Thyroid gland (tissue), 4 donors: ENCODE measurements around the gene KRT73.

Experiments used
- POLR2A ChIP-seq, 2 donors: fragments of 450-650 bp; IDR thresholded peaks; one replicate each; pipeline ENCODE4 v1.6.1; 2017; ENCODE audit warnings: antibody characterized with exemption in 2 of 2, mild to moderate bottlenecking in 2 of 2, moderate library complexity in 1 of 2
- TF ChIP-seq, protein P1 (sequence below), 6 experiments: fragments of 200-600 bp in 3 of 6; fragments of 450-650 bp in 3 of 6; sonication (generic) in 3 of 6; IDR thresholded peaks; one replicate each; pipeline ENCODE4 v1.5.1; 2016 to 2019; ENCODE audit warnings: antibody characterized with exemption in 6 of 6, mild to moderate bottlenecking in 2 of 6, inconsistent platforms in 1 of 6, moderate library complexity in 1 of 6

- TF ChIP-seq, protein P1, sequence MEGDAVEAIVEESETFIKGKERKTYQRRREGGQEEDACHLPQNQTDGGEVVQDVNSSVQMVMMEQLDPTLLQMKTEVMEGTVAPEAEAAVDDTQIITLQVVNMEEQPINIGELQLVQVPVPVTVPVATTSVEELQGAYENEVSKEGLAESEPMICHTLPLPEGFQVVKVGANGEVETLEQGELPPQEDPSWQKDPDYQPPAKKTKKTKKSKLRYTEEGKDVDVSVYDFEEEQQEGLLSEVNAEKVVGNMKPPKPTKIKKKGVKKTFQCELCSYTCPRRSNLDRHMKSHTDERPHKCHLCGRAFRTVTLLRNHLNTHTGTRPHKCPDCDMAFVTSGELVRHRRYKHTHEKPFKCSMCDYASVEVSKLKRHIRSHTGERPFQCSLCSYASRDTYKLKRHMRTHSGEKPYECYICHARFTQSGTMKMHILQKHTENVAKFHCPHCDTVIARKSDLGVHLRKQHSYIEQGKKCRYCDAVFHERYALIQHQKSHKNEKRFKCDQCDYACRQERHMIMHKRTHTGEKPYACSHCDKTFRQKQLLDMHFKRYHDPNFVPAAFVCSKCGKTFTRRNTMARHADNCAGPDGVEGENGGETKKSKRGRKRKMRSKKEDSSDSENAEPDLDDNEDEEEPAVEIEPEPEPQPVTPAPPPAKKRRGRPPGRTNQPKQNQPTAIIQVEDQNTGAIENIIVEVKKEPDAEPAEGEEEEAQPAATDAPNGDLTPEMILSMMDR (IDR thresholded peaks at IDR 0.05) = no peak
- TF ChIP-seq POLR2A (IDR thresholded peaks at IDR 0.05) = no peak
Measured at GRCh38 chr12:52566847-52567291, 51.5 kb downstream of the KRT73 start.
